Endodermal cell (in vitro differentiated cells): Measurements from ENCODE around the gene CYP4F2. TPM values are rescaled to one million over a fixed set of nuclear protein-coding genes. Genes with fewer than 3 reads are reported as not detected.

Source experiments
- DNase-seq: peaks from one replicate; pipeline ENCODE4 v3.0.0-alpha.2; 2017
- H3K27ac ChIP-seq: 2 replicates; pipeline ENCODE4 v1.5.1; 2013; ENCODE audit warnings: mild to moderate bottlenecking, low read depth, low read length, moderate library complexity
- H3K27me3 ChIP-seq: 2 replicates; pipeline ENCODE4 v1.6.1; 2013; ENCODE audit warnings: mild to moderate bottlenecking, low read length, moderate library complexity; ENCODE audit not compliant: insufficient read depth, control insufficient read depth, poor library complexity, severe bottlenecking
- H3K36me3 ChIP-seq: 2 replicates; pipeline ENCODE4 v1.7.0; 2013; ENCODE audit warnings: mild to moderate bottlenecking, low read length, moderate library complexity; ENCODE audit not compliant: control insufficient read depth, insufficient read depth
- H3K4me1 ChIP-seq: one replicate; pipeline ENCODE4 v1.7.0; 2013; ENCODE audit warnings: low read length; ENCODE audit not compliant: control insufficient read depth, insufficient read depth
- H3K4me3 ChIP-seq: 2 replicates; pipeline ENCODE4 v1.5.1; 2013; ENCODE audit warnings: mild to moderate bottlenecking, low read length, moderate library complexity
- H3K9ac ChIP-seq: 2 replicates; pipeline ENCODE4 v1.6.1; 2013; ENCODE audit warnings: mild to moderate bottlenecking, low read length, moderate library complexity; ENCODE audit not compliant: poor library complexity, severe bottlenecking; ENCODE audit errors: extremely low read depth
- H3K9me3 ChIP-seq: 2 replicates; pipeline ENCODE4 v1.6.1; 2013; ENCODE audit warnings: mild to moderate bottlenecking, low read length, moderate library complexity; ENCODE audit not compliant: control insufficient read depth
- H3K27ac Mint-ChIP-seq: 2 replicates; pipeline ENCODE4 v1.8.0; 2020; ENCODE audit warnings: mixed read lengths
- H3K27me3 Mint-ChIP-seq: 2 replicates; pipeline ENCODE4 v1.8.0; 2021; ENCODE audit warnings: mild to moderate bottlenecking, mixed read lengths; ENCODE audit not compliant: insufficient read depth
- H3K36me3 Mint-ChIP-seq: 2 replicates; pipeline ENCODE4 v1.8.0; 2020; ENCODE audit warnings: low read depth, mixed read lengths
- H3K4me1 Mint-ChIP-seq: 2 replicates; pipeline ENCODE4 v1.8.0; 2020; ENCODE audit warnings: mixed read lengths
- H3K4me3 Mint-ChIP-seq: 2 replicates; pipeline ENCODE4 v1.8.0; 2020; ENCODE audit warnings: mild to moderate bottlenecking, moderate library complexity, mixed read lengths
- H3K9me3 Mint-ChIP-seq: 2 replicates; pipeline ENCODE4 v1.8.0; 2020; ENCODE audit warnings: mild to moderate bottlenecking, mixed read lengths
- WGBS, 2 experiments: methylation state at CpG; one replicate each; pipeline versions ENCODE4 v1.1.5 to v1.1.7; 2013; ENCODE audit warnings: missing lambda C conversion rate in 2 of 2, mixed read lengths in 1 of 2; ENCODE audit not compliant: insufficient coverage in 1 of 2, insufficient read length in 1 of 2; 5-methylcytosine and 5-hydroxymethylcytosine counted together
- total RNA-seq, 2 donors: library from RNA; stranded (reverse); fragmentation: NEBNext Ultra II Directional in 1 of 2; extraction: Animal tissue kit (Norgen Biotek cat#: 25700) in 1 of 2; gene quantifications; 2 replicates in 1 of 2; 3 replicates in 1 of 2; pipeline ENCODE4 v1.2.1, GENCODE V29; 2021
- TF ChIP-seq, protein P1 (sequence below): fragments of 200-600 bp; sonication (generic); conservative IDR thresholded peaks from 2 replicates; pipeline ENCODE4 v1.5.0; 2021; ENCODE audit warnings: antibody characterized with exemption, mild to moderate bottlenecking

The CYP4F2 gene
- total RNA-seq, 2 donors from 2014 or later = not detected

DNA sequence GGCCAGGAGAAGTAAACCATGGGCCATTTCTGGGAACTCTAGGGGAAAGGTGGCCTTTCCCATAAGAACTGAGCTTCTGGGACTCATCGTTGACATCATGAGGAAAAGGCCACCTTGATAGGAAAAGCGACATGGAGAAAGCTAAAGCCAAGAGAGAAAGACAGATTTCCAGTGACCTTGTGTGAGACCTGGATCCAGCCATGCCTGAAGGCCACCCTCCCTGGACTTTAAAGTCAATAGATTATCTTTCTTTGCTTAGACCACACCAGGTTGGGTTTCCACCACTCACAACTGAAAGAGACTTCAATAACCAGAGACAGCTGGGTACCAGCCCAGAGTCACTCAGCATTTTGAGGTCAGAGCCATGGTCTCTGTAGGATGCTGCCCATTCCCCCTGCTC lies 3.5 kb downstream of the CYP4F2 start:
- H3K27ac ChIP-seq = no peak overlapping the region
- H3K9ac ChIP-seq = no peak overlapping the region
- no peaks in the 10 kb centered on the region for H3K27me3 Mint-ChIP-seq
- H3K4me1 Mint-ChIP-seq = no peaks in the 10 kb centered on the region
- DNase-seq = no peak
- H3K4me3 Mint-ChIP-seq = no peak overlapping the region
- H3K36me3 Mint-ChIP-seq = no peaks in the 10 kb centered on the region
- no peak overlapping the region for H3K4me3 ChIP-seq
- H3K36me3 ChIP-seq = no peaks in the 10 kb centered on the region
- H3K9me3 ChIP-seq = peaks cover 67% of the 10 kb centered on the region
- H3K27me3 ChIP-seq = no peaks in the 10 kb centered on the region
- no peak overlapping the region for H3K27ac Mint-ChIP-seq
- WGBS, 2 experiments = 60 to 67% methylated on average over 2 of the region's 2 CpGs
- no peaks in the 10 kb centered on the region for H3K4me1 ChIP-seq
- H3K9me3 Mint-ChIP-seq = no peaks in the 10 kb centered on the region
- TF ChIP-seq, protein P1, sequence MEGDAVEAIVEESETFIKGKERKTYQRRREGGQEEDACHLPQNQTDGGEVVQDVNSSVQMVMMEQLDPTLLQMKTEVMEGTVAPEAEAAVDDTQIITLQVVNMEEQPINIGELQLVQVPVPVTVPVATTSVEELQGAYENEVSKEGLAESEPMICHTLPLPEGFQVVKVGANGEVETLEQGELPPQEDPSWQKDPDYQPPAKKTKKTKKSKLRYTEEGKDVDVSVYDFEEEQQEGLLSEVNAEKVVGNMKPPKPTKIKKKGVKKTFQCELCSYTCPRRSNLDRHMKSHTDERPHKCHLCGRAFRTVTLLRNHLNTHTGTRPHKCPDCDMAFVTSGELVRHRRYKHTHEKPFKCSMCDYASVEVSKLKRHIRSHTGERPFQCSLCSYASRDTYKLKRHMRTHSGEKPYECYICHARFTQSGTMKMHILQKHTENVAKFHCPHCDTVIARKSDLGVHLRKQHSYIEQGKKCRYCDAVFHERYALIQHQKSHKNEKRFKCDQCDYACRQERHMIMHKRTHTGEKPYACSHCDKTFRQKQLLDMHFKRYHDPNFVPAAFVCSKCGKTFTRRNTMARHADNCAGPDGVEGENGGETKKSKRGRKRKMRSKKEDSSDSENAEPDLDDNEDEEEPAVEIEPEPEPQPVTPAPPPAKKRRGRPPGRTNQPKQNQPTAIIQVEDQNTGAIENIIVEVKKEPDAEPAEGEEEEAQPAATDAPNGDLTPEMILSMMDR = no peak

DNA sequence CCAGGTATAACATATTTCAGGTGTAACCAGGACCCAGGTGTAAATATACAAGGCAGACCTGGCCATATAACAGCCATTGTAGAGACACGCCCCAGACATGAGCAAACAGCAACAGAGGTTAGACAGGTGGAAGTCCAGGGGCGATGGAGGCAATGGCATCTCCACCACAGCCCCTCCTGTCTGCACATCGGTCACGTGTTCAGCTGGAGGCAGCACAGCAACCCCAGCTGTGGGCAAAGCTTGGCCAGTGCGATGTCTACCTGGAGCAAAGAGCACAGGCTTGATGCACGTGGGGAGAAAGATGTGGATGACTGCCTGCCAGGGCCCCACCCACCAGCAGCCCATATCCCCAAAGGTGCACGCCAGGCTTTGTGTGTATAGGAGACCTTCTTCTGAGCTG lies 4.4 kb downstream of the CYP4F2 start:
- peaks cover 69% of the 10 kb centered on the region for H3K9me3 ChIP-seq
- WGBS, 2 experiments = 50 to 56% methylated on average over 2 to 7 of the region's 7 CpGs
- Mint-ChIP-seq H3K36me3 (no peaks in the 10 kb centered on the region), H3K9me3 (no peaks in the 10 kb centered on the region), H3K27me3 (no peaks in the 10 kb centered on the region), H3K27ac (no peak overlapping the region), H3K4me1 (no peaks in the 10 kb centered on the region), H3K4me3 (no peak overlapping the region)
- DNase-seq = no peak
- no peak overlapping the region for H3K27ac ChIP-seq
- H3K27me3 ChIP-seq = no peaks in the 10 kb centered on the region
- no peak overlapping the region for H3K9ac ChIP-seq
- no peaks in the 10 kb centered on the region for H3K4me1 ChIP-seq
- no peak overlapping the region for H3K4me3 ChIP-seq
- no peaks in the 10 kb centered on the region for H3K36me3 ChIP-seq
- TF ChIP-seq, protein P1 = no peak

DNA sequence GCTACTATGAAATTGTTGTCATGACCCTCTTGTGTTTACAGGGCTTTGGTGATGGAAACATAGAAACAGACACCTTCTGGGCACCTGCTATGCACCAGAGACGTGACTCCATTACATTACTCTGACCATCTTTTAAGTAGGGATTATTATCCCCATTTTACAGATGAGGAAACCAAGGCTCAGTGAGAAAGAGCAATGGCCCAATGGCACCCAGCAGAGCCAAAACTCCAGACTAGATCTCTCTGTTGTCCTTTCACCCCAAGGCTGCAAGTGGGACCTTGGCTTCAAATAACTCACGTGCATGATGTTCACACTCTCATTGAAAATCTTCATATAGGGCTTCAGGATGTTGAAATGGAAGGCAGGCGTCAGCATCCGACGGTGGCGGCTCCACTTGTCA lies 5.9 kb downstream of the CYP4F2 start:
- 64% methylated on average over 6 of the region's 6 CpGs; no CpG with 5 or more reads in 1 of the 2 experiments for WGBS, 2 experiments
- Histone ChIP-seq H3K4me1 (no peaks in the 10 kb centered on the region), H3K9ac (no peak overlapping the region), H3K27ac (no peak overlapping the region), H3K4me3 (no peak overlapping the region), H3K27me3 (no peaks in the 10 kb centered on the region), H3K36me3 (no peaks in the 10 kb centered on the region), H3K9me3 (peaks cover 83% of the 10 kb centered on the region)
- no peak for DNase-seq
- Mint-ChIP-seq H3K27me3 (no peaks in the 10 kb centered on the region), H3K27ac (no peak overlapping the region), H3K4me3 (no peak overlapping the region), H3K4me1 (no peaks in the 10 kb centered on the region), H3K9me3 (no peaks in the 10 kb centered on the region), H3K36me3 (no peaks in the 10 kb centered on the region)
- TF ChIP-seq, protein P1 = no peak
